ENCODE data around the gene PSMA1. TPM values are rescaled to one million over a fixed set of nuclear protein-coding genes. Genes with fewer than 3 reads are reported as not detected.

The PSMA1 gene
- total RNA-seq, 2 donors from 2014 or later, result 171 to 214 TPM

DNA sequence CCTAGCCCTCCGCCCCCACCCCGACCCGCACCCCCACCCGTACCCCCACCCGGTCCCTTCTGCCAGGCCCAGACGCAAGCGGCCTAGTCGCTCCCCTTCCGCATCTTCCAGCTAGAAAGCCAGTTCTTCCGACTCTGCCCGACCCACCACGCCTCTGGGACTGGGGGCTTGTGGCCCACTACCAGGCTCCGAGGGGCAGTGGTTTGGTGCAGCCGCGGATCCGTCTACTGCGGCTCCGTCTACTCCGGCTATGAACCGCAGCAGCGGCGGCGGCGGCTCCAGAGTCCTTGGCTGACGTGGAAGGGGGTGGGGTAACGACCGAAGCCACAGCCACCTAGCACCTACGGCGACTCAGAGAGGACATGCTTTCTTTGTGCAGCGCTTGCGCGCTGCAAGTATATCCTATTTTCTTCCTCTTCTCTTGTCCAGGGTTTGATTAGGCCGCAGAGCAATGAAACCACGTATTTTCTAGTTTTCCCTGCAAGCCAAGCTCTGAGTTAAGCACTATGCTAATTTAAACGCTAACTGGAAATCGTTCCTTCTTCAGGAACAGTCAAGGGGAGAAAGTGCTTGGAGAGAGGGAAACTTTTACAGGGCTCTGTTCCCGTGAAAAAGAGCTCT, 20.5 kb downstream of the PSMA1 start, which contains the start of gene COPB1:
Gene COPB1 (minus strand): TSS at position 252 of the 621 bp plus-strand sequence. CDS start 883 bp downstream, outside the sequence.
- peak; percentile 96 for DNase-seq
- no peaks in the 10 kb centered on the region for H3K27me3 ChIP-seq (ENCODE audit: control insufficient read depth, insufficient read depth, low read length, poor library complexity, severe bottlenecking)
- H3K27me3 Mint-ChIP-seq (ENCODE audit: insufficient read depth), result no peaks in the 10 kb centered on the region
- peak within 1 kb of the TSS; percentile 81 for H3K9ac ChIP-seq (ENCODE audit: extremely low read depth, low read length, poor library complexity, severe bottlenecking)
- H3K4me3 ChIP-seq (ENCODE audit: low read length), result peak within 1 kb of the TSS; percentile 98
- 0 to 1% methylated on average over 10 to 34 of the region's 37 CpGs for WGBS, 2 experiments (ENCODE audit: insufficient coverage in 1 of 2, insufficient read length in 1 of 2)
- peak within 1 kb of the TSS; percentile 83 for H3K27ac ChIP-seq (ENCODE audit: low read depth, low read length)
- no peaks in the 10 kb centered on the region for H3K9me3 Mint-ChIP-seq
- peaks cover 46% of the 10 kb centered on the region for H3K36me3 Mint-ChIP-seq (ENCODE audit: low read depth)
- H3K4me3 Mint-ChIP-seq, result peak within 1 kb of the TSS; percentile 91
- no peaks in the 10 kb centered on the region for H3K4me1 ChIP-seq (ENCODE audit: control insufficient read depth, insufficient read depth, low read length)
- TF ChIP-seq, protein P1, sequence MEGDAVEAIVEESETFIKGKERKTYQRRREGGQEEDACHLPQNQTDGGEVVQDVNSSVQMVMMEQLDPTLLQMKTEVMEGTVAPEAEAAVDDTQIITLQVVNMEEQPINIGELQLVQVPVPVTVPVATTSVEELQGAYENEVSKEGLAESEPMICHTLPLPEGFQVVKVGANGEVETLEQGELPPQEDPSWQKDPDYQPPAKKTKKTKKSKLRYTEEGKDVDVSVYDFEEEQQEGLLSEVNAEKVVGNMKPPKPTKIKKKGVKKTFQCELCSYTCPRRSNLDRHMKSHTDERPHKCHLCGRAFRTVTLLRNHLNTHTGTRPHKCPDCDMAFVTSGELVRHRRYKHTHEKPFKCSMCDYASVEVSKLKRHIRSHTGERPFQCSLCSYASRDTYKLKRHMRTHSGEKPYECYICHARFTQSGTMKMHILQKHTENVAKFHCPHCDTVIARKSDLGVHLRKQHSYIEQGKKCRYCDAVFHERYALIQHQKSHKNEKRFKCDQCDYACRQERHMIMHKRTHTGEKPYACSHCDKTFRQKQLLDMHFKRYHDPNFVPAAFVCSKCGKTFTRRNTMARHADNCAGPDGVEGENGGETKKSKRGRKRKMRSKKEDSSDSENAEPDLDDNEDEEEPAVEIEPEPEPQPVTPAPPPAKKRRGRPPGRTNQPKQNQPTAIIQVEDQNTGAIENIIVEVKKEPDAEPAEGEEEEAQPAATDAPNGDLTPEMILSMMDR (conservative IDR thresholded peaks at IDR 0.05), result no peak
- H3K27ac Mint-ChIP-seq, result peak within 1 kb of the TSS; percentile 97
- H3K9me3 ChIP-seq (ENCODE audit: control insufficient read depth, low read length), result no peaks in the 10 kb centered on the region
- peaks cover 7% of the 10 kb centered on the region for H3K4me1 Mint-ChIP-seq
- peaks cover 48% of the 10 kb centered on the region for H3K36me3 ChIP-seq (ENCODE audit: control insufficient read depth, insufficient read depth, low read length)

DNA sequence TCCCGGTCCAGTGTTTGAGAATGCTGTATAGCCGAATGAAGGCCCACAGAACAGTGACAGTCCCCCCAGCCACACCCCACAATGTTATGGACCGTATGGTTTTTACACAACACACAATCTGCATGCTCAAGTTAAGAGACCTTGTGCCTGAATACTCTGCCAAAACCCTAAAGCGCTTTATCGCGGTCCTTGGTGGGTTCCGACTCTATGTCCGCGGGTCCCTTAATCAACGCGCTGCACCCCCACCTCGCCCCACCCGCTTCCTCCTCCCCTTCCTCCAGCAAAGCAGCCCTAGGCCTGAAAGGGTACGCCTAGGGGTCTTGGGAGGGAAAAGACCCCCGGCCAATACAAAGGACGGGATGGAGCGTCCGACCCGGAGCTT, 21.0 kb downstream of the PSMA1 start:
- no peaks in the 10 kb centered on the region for H3K9me3 ChIP-seq (ENCODE audit: control insufficient read depth, low read length)
- peak overlapping the region; percentile 81 for H3K9ac ChIP-seq (ENCODE audit: extremely low read depth, low read length, poor library complexity, severe bottlenecking)
- peaks cover 48% of the 10 kb centered on the region for H3K36me3 ChIP-seq (ENCODE audit: control insufficient read depth, insufficient read depth, low read length)
- TF ChIP-seq, protein P1 (conservative IDR thresholded peaks at IDR 0.05), result no peak
- no peaks in the 10 kb centered on the region for H3K4me1 ChIP-seq (ENCODE audit: control insufficient read depth, insufficient read depth, low read length)
- H3K4me3 Mint-ChIP-seq, result peak overlapping the region; percentile 91
- H3K27me3 ChIP-seq (ENCODE audit: control insufficient read depth, insufficient read depth, low read length, poor library complexity, severe bottlenecking), result no peaks in the 10 kb centered on the region
- no peak overlapping the region for H3K27ac ChIP-seq (ENCODE audit: low read depth, low read length)
- H3K27me3 Mint-ChIP-seq (ENCODE audit: insufficient read depth), result no peaks in the 10 kb centered on the region
- no peaks in the 10 kb centered on the region for H3K9me3 Mint-ChIP-seq
- peak overlapping the region; percentile 98 for H3K4me3 ChIP-seq (ENCODE audit: low read length)
- 0 to 1% methylated on average over 4 to 19 of the region's 19 CpGs for WGBS, 2 experiments (ENCODE audit: insufficient coverage in 1 of 2, insufficient read length in 1 of 2)
- H3K36me3 Mint-ChIP-seq (ENCODE audit: low read depth), result peaks cover 45% of the 10 kb centered on the region
- H3K4me1 Mint-ChIP-seq, result peaks cover 7% of the 10 kb centered on the region
- no peak for DNase-seq
- H3K27ac Mint-ChIP-seq, result no peak overlapping the region

DNA sequence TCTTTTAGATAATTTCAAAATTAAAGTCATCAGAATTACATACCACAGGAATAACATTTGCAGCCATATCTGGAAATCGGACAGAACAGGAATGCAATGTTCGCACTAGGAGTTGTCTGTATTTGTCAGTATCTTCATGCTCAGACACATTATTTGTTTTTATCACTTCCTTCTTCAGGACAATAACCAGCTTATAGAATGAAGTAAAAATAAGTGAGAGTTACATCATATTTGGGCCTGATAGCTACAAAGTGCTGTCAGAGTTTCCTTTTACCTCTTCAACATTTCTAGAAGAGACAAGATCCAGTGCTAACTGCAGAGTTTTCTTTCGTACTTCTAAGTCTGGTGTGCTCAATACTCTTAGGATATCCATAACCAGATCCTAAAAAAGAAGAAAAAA, 39.5 kb downstream of the PSMA1 start:
- WGBS, 2 experiments (ENCODE audit: insufficient coverage in 1 of 2, insufficient read length in 1 of 2), result 90 to 91% methylated on average over 3 of the region's 3 CpGs
- H3K9me3 Mint-ChIP-seq, result no peaks in the 10 kb centered on the region
- DNase-seq, result no peak

More for the DNA sequence above, 39.5 kb downstream of the PSMA1 start:
- Histone ChIP-seq H3K9me3 (ENCODE audit: control insufficient read depth, low read length) (no peaks in the 10 kb centered on the region), H3K4me3 (ENCODE audit: low read length) (no peak overlapping the region), H3K9ac (ENCODE audit: extremely low read depth, low read length, poor library complexity, severe bottlenecking) (no peak overlapping the region), H3K4me1 (ENCODE audit: control insufficient read depth, insufficient read depth, low read length) (no peaks in the 10 kb centered on the region), H3K27ac (ENCODE audit: low read depth, low read length) (no peak overlapping the region), H3K27me3 (ENCODE audit: control insufficient read depth, insufficient read depth, low read length, poor library complexity, severe bottlenecking) (no peaks in the 10 kb centered on the region), H3K36me3 (ENCODE audit: control insufficient read depth, insufficient read depth, low read length) (peaks cover 95% of the 10 kb centered on the region)
- Mint-ChIP-seq H3K4me1 (no peaks in the 10 kb centered on the region), H3K27me3 (ENCODE audit: insufficient read depth) (no peaks in the 10 kb centered on the region), H3K36me3 (ENCODE audit: low read depth) (peaks cover 64% of the 10 kb centered on the region), H3K27ac (no peak overlapping the region), H3K4me3 (no peak overlapping the region)
- TF ChIP-seq, protein P1 (conservative IDR thresholded peaks at IDR 0.05), result no peak
